CD4-positive, alpha-beta T cell treated with Interleukin-17A for 1 hour (primary cell): ENCODE results near the gene LEMD2.

Experiments used
- DNase-seq: peaks from one replicate; pipeline ENCODE4 v3.0.0-alpha.2; 2020

Gene LEMD2

GRCh38 chr6:33792981-33793380 is 4.1 kb upstream of the LEMD2 start:
- DNase-seq, result no peak

DNA sequence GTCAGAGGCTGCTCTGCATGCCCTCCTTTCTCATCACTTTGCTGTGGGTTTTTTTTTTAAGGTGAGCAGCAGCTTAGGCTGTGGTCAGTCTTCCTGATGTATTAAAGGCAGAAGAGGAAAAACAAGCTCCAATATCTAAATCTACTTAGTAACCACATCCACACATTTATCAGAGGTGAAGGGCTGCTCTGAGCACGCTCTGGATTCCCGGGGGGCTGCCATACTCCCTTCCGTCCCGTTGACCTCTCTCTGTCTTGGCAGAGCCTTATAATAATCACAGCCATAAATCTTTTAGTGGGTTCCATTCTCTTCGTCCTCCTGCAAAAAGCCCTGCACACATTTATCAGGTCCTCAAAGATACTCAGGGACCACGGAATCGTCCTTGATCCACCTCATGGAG is 2.7 kb upstream of the LEMD2 start:
- no peak for DNase-seq

- no peak for DNase-seq
These were observed 2.0 kb upstream of the LEMD2 start for GRCh38 chr6:33790910-33791309.

GRCh38 chr6:33790379-33790778 is 1.4 kb upstream of the LEMD2 start:
- DNase-seq, result no peak

- no peak for DNase-seq
These were observed 593 bp upstream of the LEMD2 start for GRCh38 chr6:33789550-33789895.

- DNase-seq, result peak; percentile 67
These were observed 806 bp downstream of the LEMD2 start for GRCh38 chr6:33787954-33788693.

GRCh38 chr6:33787346-33787953 is 1.5 kb downstream of the LEMD2 start:
- DNase-seq, result no peak

DNA sequence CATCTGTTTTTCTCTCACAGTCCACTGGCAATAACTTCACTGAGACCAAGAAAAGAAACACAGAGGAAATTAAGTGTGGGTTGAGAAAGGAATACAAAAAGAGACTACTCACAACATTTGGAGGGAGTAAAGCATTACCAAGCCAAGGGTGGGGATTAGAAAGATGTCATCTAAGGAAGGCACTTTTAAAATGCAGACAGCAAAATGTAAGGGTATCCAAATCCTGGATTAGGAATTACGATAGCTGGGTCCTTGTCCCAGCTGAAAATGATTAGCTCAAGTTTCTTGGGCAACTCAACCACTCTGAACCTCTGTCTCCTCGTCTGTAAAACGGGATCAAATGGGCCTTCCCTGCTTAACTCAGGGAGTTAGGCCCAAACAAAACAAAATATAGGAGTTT is 2.2 kb downstream of the LEMD2 start:
- no peak for DNase-seq

- no peak for DNase-seq
These were observed 3.2 kb downstream of the LEMD2 start for GRCh38 chr6:33785778-33786177.

DNA sequence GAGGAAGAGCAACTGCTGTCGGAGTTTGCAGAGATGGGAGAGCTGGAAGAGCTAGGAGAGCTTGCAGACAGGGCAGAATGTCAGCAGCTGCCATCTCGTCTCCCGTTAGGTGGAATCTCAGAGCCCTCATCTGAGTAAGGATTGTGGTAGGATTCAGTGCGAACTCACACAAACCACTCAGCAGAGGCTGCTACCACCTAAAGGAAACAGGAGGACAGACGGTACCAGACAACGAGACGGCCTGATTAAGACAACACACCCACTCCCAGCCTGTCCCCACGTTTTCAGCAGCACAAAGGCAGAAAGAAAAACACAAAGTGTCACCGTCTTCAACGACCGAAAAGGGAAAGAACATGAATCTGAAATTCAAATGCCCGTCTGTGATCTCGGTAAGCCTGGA is 4.1 kb downstream of the LEMD2 start:
- no peak for DNase-seq

DNA sequence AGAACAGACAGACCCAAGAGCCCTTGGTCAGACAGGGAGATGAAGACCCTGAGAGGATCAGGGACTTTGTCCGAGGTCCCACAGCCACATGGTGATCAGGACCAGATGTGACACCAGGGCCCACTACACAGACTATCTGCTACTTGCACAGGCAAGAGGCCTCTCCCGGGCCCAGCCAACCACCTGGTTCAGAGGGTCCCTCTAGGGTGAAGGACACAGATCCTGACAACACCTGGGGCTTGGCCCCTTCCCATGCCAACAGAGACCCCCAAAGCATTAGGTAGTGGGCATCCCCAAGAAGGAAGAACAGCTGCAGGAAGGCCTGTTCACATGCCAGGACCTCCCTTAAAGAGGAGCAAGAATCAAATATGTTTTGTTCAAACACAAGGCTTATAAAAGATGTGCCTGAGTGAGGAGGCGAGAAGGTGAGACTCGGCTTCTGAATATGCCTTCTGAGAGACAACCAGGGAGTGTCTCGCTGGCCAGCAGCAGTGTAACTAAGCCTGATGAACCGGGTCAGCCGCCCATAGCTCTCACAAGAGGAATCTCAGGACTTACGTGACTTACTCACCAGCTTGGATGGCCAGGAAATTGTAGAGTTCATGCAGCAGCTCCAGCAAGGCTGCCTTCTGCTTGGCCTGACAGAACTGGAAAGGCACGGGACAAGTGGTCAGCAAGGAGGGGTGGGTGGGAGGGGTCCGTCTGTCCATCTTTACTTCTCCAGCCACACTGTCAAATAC is 5.0 kb downstream of the LEMD2 start:
- DNase-seq, result no peak

DNA sequence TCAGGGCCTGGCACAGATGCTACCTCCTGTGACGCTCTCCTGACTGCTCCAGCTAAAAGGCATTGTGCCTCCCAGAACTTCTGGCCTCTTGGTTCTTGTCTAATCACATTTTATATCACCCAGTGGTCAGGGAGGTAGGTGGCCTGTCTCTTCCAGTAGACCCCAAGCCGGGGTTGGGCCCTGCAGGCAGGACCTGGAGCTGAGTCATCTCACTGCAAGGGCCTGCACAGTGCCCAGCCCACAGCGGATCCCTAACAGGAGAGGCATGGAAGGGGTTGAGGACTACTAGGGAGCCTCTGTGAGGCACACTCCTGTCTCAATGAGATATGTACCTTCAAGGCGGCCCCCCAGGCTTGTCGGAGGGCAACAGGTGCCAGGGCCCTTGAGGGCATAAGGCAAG is 6.4 kb downstream of the LEMD2 start:
- DNase-seq, result no peak

- no peak for DNase-seq
These were observed 7.6 kb downstream of the LEMD2 start for GRCh38 chr6:33781131-33781975.

DNA sequence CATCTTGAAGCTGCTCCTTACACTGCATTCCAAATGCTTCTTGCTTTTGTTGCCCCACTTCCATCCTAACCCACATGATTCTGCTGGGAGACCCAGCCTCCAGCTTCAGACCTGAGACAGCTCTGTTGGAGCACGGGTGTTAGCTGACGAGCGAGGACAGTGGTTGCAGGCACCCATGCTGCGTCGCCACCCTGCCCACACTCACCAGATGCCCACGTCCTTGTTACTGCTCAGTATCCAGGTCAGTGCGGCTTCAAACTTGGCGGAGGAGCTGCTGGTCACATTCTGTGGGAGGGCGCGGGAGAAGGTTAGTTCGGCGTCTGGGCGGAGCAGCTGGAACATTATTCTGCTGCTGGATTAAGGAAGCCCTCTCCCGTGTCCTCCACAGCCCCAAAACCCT is 9.0 kb downstream of the LEMD2 start:
- no peak for DNase-seq

DNA sequence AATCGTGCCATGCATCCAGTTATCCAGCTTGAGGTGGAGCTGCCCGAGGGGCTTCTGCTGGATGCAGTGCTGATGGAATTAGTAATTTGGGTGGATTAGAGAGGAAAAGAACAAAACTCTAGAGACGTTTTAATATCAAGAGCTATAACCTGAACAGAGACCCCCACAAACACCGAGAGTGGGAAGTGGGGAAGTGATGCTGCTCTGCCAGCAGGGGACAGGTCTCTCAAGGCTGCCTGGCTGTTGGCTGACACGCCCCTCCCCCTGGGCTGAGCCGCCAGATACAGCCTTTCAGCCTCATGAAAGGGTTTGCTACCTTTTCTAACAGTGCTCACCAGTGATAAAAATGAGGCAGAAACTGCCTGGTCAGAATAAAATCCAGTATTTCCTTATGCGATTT is 9.6 kb downstream of the LEMD2 start:
- DNase-seq, result no peak

DNA sequence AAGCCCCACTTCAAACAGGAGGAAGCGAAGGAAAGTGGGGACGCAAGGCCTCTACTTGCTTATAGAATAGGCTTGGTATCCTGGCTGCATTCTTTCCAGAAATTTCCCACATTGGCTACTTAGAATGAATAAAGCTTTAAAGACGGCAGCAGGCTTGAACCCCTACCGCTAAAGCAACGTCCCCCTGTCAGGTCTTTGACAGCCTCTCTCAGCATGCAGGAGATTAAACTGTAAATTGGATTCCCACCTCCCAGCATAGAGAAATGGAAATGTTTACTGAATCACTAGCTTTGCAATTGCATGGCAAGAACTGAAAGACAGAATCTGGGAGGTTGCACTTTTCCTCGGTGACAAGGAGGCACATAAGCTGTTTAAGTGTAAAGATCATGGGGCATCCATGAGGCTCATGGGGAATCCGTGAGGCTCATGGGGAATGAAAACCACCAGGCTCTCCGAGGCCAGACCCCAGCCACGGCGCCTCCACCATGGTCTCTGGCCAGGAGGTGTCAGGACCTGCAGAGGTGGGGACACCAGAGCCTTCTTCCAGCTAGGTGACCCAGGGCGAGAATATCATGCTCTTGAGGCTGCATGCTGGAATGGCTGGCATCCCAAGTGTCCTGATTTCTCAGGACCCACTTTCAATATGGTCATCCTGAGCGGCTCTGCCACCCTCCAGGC is 10.3 kb downstream of the LEMD2 start:
- DNase-seq, result no peak

- DNase-seq, result no peak
These were observed 11.2 kb downstream of the LEMD2 start for GRCh38 chr6:33777398-33778388.

DNA sequence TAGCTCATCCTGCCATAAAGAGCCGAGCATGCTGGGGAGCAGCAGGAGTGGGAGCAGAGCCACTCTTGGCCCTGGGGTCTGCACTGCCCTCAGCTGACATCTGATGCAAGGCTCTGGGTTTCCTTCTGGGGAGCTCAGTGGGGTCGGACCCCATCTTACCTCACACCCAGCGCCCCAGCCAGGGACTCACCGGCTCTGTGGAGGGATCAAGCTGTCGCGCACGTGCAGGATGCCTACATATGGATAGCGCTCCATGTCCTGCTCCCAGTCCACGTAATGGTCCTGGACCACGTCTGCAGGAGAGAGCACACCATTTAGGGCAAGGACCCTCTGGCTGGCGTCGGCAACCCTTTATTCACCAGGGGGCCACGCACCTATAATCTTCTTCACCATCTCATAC is 12.2 kb downstream of the LEMD2 start:
- DNase-seq, result no peak

DNA sequence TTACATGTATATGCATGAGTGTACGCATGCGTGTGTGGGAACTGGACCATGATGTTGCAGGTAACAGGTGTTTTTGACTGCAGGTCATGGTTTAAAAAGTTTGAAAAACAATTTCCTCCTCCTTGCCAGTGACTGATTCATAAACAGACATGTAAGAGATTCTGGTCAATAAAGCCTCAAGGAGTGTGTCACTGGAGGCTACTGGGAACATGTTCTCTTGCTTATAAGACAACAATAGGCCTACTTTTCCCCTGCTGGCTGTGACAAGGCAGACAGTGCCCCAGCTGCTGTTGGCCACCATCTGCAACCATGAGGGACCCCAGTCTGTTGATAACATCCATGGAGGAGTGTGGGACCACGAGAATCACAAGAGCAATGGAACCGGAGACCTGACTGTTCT is 12.7 kb downstream of the LEMD2 start:
- DNase-seq, result no peak

DNA sequence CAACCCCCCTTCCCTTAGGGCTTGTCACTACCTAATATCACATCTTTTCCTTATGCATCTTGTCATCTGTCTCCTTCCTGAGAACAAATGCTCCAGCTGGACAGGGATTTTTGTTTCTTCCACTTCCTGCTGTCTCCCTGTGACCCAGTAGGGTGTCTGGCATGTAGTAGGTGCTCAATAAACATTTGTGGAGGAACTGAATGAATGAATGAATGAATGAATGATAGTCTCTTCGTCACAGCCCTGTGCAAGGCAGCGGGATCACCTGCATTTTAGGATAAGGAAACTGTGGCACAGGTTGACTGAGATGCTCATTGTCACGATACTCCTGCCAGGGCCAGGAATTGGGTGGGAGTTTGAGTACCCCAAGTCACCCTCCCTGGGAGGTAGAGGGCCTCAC is 14.2 kb downstream of the LEMD2 start:
- DNase-seq, result no peak

GRCh38 chr6:33772902-33773472 is 15.9 kb downstream of the LEMD2 start:
- no peak for DNase-seq
